ENCODE results near the gene DST. TPM values are rescaled to one million over a fixed set of nuclear protein-coding genes. Genes with fewer than 3 reads are reported as not detected.

DST gene
- total RNA-seq, 1 donor from 2014 or later = 450 TPM

DNA sequence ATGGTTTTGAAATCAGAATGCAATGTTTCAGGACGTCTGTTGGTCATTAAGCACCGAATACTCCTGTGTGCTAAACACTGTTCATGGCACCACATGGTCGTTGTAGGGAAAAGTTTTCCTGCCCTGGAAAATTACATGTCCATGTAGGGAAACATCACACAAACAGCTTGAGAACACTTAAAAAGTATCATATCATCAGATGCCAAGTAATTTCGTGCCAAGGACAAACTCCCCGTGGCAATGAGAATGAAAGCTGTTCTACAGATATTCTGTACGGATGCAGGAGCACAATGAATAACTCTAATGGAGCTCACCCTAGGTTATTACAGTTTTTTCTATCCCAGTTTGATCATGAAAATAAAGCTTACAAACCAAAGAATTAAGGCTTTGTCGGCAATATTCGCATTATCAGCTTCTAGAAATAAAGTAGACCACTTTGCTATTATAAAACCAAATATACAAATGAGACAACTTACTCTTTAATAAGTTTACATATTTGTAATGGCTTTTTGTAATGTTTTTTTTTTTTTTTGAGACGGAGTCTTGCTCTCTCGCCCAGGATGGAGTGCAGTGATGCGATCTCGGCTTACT lies 4.6 kb upstream of the DST start:
- no peak for ATAC-seq
- H3K27ac ChIP-seq = no peak overlapping the region

DNA sequence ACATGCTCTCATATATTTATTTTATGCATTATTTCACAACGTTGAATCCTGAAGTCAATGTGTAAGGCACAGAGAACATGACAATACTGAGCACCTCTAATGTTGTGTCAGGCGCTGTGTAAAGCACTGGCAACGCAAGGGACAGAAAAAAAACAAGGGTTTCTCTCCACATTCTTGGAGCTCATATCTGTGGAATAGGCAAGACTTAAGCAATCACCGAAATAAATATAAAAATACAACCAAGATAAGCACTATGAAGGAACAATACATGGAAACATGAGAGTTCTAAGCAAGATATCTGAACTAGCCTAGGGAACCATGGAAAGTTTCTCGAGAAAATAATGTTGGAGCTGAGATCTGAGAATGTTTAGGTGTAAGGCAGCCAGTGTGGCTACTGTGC lies 1.7 kb upstream of the DST start:
- ATAC-seq (no peak), DNase-seq (no peak)
- H3K4me3 ChIP-seq = no peak overlapping the region
- H3K27ac ChIP-seq = no peak overlapping the region
- TF ChIP-seq, protein P1, sequence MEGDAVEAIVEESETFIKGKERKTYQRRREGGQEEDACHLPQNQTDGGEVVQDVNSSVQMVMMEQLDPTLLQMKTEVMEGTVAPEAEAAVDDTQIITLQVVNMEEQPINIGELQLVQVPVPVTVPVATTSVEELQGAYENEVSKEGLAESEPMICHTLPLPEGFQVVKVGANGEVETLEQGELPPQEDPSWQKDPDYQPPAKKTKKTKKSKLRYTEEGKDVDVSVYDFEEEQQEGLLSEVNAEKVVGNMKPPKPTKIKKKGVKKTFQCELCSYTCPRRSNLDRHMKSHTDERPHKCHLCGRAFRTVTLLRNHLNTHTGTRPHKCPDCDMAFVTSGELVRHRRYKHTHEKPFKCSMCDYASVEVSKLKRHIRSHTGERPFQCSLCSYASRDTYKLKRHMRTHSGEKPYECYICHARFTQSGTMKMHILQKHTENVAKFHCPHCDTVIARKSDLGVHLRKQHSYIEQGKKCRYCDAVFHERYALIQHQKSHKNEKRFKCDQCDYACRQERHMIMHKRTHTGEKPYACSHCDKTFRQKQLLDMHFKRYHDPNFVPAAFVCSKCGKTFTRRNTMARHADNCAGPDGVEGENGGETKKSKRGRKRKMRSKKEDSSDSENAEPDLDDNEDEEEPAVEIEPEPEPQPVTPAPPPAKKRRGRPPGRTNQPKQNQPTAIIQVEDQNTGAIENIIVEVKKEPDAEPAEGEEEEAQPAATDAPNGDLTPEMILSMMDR (IDR thresholded peaks at IDR 0.05) = no peak
- peaks cover under 1% of the 10 kb centered on the region for H3K4me1 ChIP-seq
- H3K9me3 ChIP-seq = no peaks in the 10 kb centered on the region
- intact Hi-C loops (cut with DNase I) = no loop called here
- H3K36me3 ChIP-seq = peaks cover 49% of the 10 kb centered on the region
- H3K27me3 ChIP-seq = no peaks in the 10 kb centered on the region

More for the DNA sequence above, 4.6 kb upstream of the DST start:
- DNase-seq = no peak
- Histone ChIP-seq H3K36me3 (peaks cover 34% of the 10 kb centered on the region), H3K4me1 (peaks cover 10% of the 10 kb centered on the region), H3K9me3 (no peaks in the 10 kb centered on the region), H3K4me3 (no peak overlapping the region), H3K27me3 (no peaks in the 10 kb centered on the region)
- TF ChIP-seq, protein P1 (IDR thresholded peaks at IDR 0.05) = no peak
- intact Hi-C loops (cut with DNase I) = no loop called here

DNA sequence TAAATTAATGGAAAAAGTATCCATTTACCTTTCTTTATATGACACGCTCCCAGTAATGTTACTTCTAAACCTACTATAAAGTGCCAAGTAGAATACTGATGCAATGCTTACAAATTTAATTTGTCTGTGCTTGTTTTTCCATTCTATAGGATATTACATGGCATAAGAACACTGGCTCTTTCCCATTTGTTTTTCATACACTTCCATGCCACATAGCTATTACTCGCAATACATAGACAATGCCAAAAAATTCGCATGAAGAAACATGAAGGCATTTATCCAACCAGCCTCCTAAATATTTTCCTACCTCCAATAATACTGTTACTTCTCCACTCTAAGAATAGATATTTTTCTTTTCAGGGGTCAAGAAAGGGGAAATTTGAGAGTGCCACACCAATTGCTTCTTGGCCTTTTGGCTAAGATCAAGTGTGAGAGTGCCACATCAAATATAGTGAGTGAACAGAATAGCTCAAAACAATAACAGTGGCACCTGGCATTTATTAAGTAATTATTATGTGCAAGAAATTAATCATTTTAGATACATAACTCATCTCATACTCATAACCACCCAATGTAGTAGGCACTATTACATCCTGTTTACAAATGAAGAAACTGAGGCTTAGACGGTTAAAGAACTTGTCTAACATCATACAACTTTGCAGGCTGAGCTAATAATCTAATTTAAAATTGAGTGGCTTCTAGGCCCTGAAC lies 845 bp upstream of the DST start:
- H3K27ac ChIP-seq = no peak overlapping the region
- H3K36me3 ChIP-seq = peaks cover 55% of the 10 kb centered on the region
- no peak overlapping the region for H3K4me3 ChIP-seq
- H3K4me1 ChIP-seq = no peaks in the 10 kb centered on the region
- TF ChIP-seq, protein P1 (IDR thresholded peaks at IDR 0.05) = no peak
- no peak for ATAC-seq
- intact Hi-C loops (cut with DNase I) = no loop called here
- no peaks in the 10 kb centered on the region for H3K27me3 ChIP-seq
- no peaks in the 10 kb centered on the region for H3K9me3 ChIP-seq
- DNase-seq = no peak

DNA sequence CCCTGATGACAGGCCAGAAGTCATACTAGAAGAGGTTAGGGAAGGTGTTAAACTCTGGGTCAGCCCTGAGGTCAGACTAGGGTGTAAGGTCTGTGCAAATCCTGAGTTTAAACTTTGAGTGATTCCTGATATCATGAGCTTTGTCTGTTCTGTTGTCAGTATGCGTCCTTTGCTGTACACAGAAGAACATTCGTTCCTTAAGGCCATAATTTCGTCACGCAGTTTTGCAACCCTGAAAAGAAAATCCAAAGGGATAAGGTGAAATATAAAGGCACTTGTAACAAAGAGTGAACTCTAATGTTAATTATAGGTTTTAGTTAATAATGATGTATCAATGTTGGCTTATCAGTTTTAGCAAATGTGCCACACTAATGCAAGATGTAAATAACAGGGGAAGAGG lies 2.3 kb downstream of the DST start:
- no peak for ATAC-seq
- intact Hi-C loops (cut with DNase I) = no loop called here
- no peak overlapping the region for H3K27ac ChIP-seq

DNA sequence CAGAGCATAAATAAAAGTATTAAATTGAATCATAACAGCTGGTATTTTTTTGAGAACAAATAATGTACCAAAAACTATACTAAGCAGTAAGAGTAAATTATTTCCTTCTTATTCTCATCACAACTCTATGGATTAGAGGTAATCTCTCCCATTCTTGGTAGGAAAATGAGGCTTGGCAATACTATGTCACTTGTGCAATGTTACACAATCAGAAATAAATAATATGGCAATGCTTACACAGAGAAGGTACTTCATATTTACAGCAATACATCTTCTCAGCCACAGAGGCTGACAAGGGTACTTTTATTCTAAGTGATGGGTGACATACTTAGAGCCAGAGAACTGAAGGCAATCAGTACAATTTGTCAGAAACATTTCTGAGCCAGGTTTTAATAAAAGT lies 3.9 kb downstream of the DST start:
- H3K9me3 ChIP-seq = no peaks in the 10 kb centered on the region
- no peak overlapping the region for H3K27ac ChIP-seq
- no peak for ATAC-seq
- intact Hi-C loops (cut with DNase I) = loop anchor here (5.0 kb wide), 1 partner anchor 59 kb away; no protein-coding TSS in a partner anchor
- DNase-seq = no peak
- peaks cover 51% of the 10 kb centered on the region for H3K36me3 ChIP-seq
- H3K27me3 ChIP-seq = no peaks in the 10 kb centered on the region
- TF ChIP-seq, protein P1 (IDR thresholded peaks at IDR 0.05) = no peak
- H3K4me1 ChIP-seq = no peaks in the 10 kb centered on the region
- H3K4me3 ChIP-seq = no peak overlapping the region

More for the DNA sequence above, 2.3 kb downstream of the DST start:
- TF ChIP-seq, protein P1 (IDR thresholded peaks at IDR 0.05) = no peak
- DNase-seq = no peak
- Histone ChIP-seq H3K9me3 (no peaks in the 10 kb centered on the region), H3K27me3 (no peaks in the 10 kb centered on the region), H3K4me3 (no peak overlapping the region), H3K36me3 (peaks cover 41% of the 10 kb centered on the region), H3K4me1 (no peaks in the 10 kb centered on the region)
